HepG2 (cell line): ENCODE results near the gene KCNAB2. TPM values are rescaled to one million over a fixed set of nuclear protein-coding genes. Genes with fewer than 3 reads are reported as not detected.

Experiments used
- ATAC-seq: fragments of 200-7000 bp; cut with Tn5 transposase; 3 replicates; pipeline ENCODE4 v1.9.1; 2020; ENCODE audit warnings: mild to moderate bottlenecking, moderate library complexity
- BruUV-seq: library from RNA; stranded (reverse); fragments of 400-500 nt; replicated peaks from 2 replicates; lab custom pipeline; 2021; lab: Mats Ljungman, UMichigan
- CTCF ChIA-PET: fragments of 300-600 bp; formaldehyde crosslinking; extraction: SDS; loops from one replicate; lab custom pipeline; 2021; ENCODE audit warnings: low total read pairs, inconsistent platforms, low intra/inter-chr PET ratio; lab: Yijun Ruan, JAX
- POLR2A ChIA-PET: fragments of 350-600 bp; sonication (Branson Sonifier 250); formaldehyde crosslinking; loops from one replicate; lab custom pipeline; 2020; ENCODE audit warnings: antibody characterized with exemption, inconsistent platforms; lab: Yijun Ruan, JAX
- DNase-seq: peaks from one replicate; pipeline ENCODE4 v3.0.0-alpha.2; 2015; ENCODE audit warnings: low spot score
- FAIRE-seq: peaks from 3 replicates; lab custom pipeline; 2011; peaks lifted over from hg19 to GRCh38; lab: Jason Lieb, UNC
- H2AFZ ChIP-seq: one replicate; pipeline ENCODE4 v1.6.1; 2011; ENCODE audit warnings: low read length, inconsistent platforms
- H3K27ac ChIP-seq: fragments of 300-600 bp; 3 replicates; pipeline ENCODE4 v1.8.0; 2011; ENCODE audit warnings: mixed run types, mild to moderate bottlenecking, mixed read lengths, low read length, inconsistent platforms; ENCODE audit not compliant: insufficient read depth; ENCODE audit errors: extremely low read length
- H3K27me3 ChIP-seq, 2 experiments: fragments of 200-600 bp in 1 of 2; 2 replicates in 1 of 2; 3 replicates in 1 of 2; pipeline versions ENCODE4 v1.6.0 to v1.8.0; 2011; ENCODE audit warnings: low read length in 2 of 2, mild to moderate bottlenecking in 2 of 2, moderate library complexity in 2 of 2, inconsistent platforms in 1 of 2; ENCODE audit not compliant: insufficient read depth in 2 of 2, control insufficient read depth in 1 of 2
- H3K36me3 ChIP-seq, 2 experiments: fragments of 200-600 bp in 1 of 2; replicated peaks in 1 of 2; 2 replicates in 1 of 2; 3 replicates in 1 of 2; pipeline versions ENCODE4 v1.5.1 to v1.8.0; 2011; ENCODE audit warnings: low read length in 2 of 2, inconsistent platforms in 1 of 2; ENCODE audit not compliant: insufficient read depth in 2 of 2, control insufficient read depth in 1 of 2
- H3K4me1 ChIP-seq: 2 replicates; pipeline ENCODE4 v1.5.1; 2012; ENCODE audit warnings: low read length, inconsistent platforms; ENCODE audit not compliant: insufficient read depth
- H3K4me2 ChIP-seq: 2 replicates; pipeline ENCODE4 v1.6.0; 2011; ENCODE audit warnings: low read depth, low read length, inconsistent platforms
- H3K4me3 ChIP-seq, 3 experiments: fragments of 200-600 bp in 1 of 3; sonication (generic), shearing (Covaris generic) in 1 of 3; replicated peaks in 1 of 3; 2 replicates each; pipeline ENCODE4 v1.5.1; 2011 to 2016; ENCODE audit warnings: low read length in 3 of 3, inconsistent platforms in 2 of 3, low read depth in 2 of 3, mild to moderate bottlenecking in 2 of 3, control low read depth in 1 of 3, mixed read lengths in 1 of 3; ENCODE audit not compliant: insufficient read depth in 1 of 3
- H3K79me2 ChIP-seq: one replicate; pipeline ENCODE4 v1.6.1; 2011; ENCODE audit warnings: low read length, inconsistent platforms; ENCODE audit not compliant: insufficient read depth
- H3K9ac ChIP-seq: 2 replicates; pipeline ENCODE4 v1.6.0; 2011; ENCODE audit warnings: mild to moderate bottlenecking, low read depth, low read length, inconsistent platforms; ENCODE audit not compliant: insufficient read depth
- H3K9me3 ChIP-seq: 2 replicates; pipeline ENCODE4 v1.5.1; 2012; ENCODE audit warnings: mild to moderate bottlenecking, low read length
- H4K20me1 ChIP-seq: 2 replicates; pipeline ENCODE4 v1.6.0; 2011; ENCODE audit warnings: inconsistent platforms, mild to moderate bottlenecking, low read length, moderate library complexity; ENCODE audit not compliant: insufficient read depth
- CREB3 ChIP-seq: sonication (generic); formaldehyde crosslinking; IDR thresholded peaks from 2 replicates; pipeline ENCODE4 v1.5.0; 2020; ENCODE audit warnings: missing genetic modification reagents
- FUBP1 ChIP-seq: sonication (generic); formaldehyde crosslinking; IDR thresholded peaks from 2 replicates; pipeline ENCODE4 v1.5.1; 2020; ENCODE audit warnings: missing genetic modification reagents, mild to moderate bottlenecking, borderline replicate concordance
- ISX ChIP-seq: sonication (generic); formaldehyde crosslinking; conservative IDR thresholded peaks from 2 replicates; pipeline ENCODE4 v1.5.0; 2020; ENCODE audit warnings: missing genetic modification reagents
- MXD1 ChIP-seq: sonication (generic); formaldehyde crosslinking; IDR thresholded peaks from 2 replicates; pipeline ENCODE4 v1.4.0; 2020; ENCODE audit warnings: mild to moderate bottlenecking, missing genetic modification reagents
- NAIF1 ChIP-seq: sonication (generic); formaldehyde crosslinking; IDR thresholded peaks from 2 replicates; pipeline ENCODE4 v1.5.0; 2020; ENCODE audit warnings: mild to moderate bottlenecking, missing genetic modification reagents, borderline replicate concordance
- NFKBIZ ChIP-seq: IDR thresholded peaks from 2 replicates; pipeline ENCODE4 v1.6.1; 2018; ENCODE audit warnings: missing genetic modification reagents, missing compliant biosample characterization
- NR2C2 ChIP-seq: sonication (generic); formaldehyde crosslinking; IDR thresholded peaks from 2 replicates; pipeline ENCODE4 v1.4.0; 2020; ENCODE audit warnings: missing genetic modification reagents, mild to moderate bottlenecking, moderate library complexity, borderline replicate concordance
- SMARCC2 ChIP-seq: fragments of 450-650 bp; IDR thresholded peaks from 2 replicates; pipeline ENCODE4 v1.6.1; 2017; ENCODE audit warnings: antibody characterized with exemption, mild to moderate bottlenecking
- SP2 ChIP-seq: sonication (generic); formaldehyde crosslinking; IDR thresholded peaks from 2 replicates; pipeline ENCODE4 v1.5.1; 2020; ENCODE audit warnings: mild to moderate bottlenecking, missing genetic modification reagents
- TSC22D2 ChIP-seq: sonication (generic); formaldehyde crosslinking; IDR thresholded peaks from 2 replicates; pipeline ENCODE4 v1.5.1; 2020; ENCODE audit warnings: missing genetic modification reagents, mild to moderate bottlenecking, borderline replicate concordance
- ZNF235 ChIP-seq: sonication (generic); formaldehyde crosslinking; IDR thresholded peaks from 2 replicates; pipeline ENCODE4 v1.8.1; 2023; ENCODE audit warnings: mild to moderate bottlenecking, missing genetic modification reagents, borderline replicate concordance
- ZNF3 ChIP-seq: IDR thresholded peaks from 2 replicates; pipeline ENCODE4 v1.7.0; 2017; ENCODE audit warnings: inconsistent platforms
- ZNF552 ChIP-seq: sonication (generic); formaldehyde crosslinking; IDR thresholded peaks from 2 replicates; pipeline ENCODE4 v1.9.0; 2022; ENCODE audit warnings: missing genetic modification reagents, mild to moderate bottlenecking, borderline replicate concordance
- ZNF879 ChIP-seq: sonication (generic); formaldehyde crosslinking; IDR thresholded peaks from 2 replicates; pipeline ENCODE4 v1.8.1; 2023; ENCODE audit warnings: missing genetic modification reagents
- WGBS: methylation state at CpG from one replicate; pipeline ENCODE4 v1.1.6; 2017; ENCODE audit warnings: low lambda C conversion rate; 5-methylcytosine and 5-hydroxymethylcytosine counted together
- in situ Hi-C: cut with HindIII; loops from 2 replicates; pipeline ENCODE4 v1.10.0; 2017; ENCODE audit warnings: low pct_unique_long_range_greater_than_20kb; ENCODE audit not compliant: extremely low pct_ligation_motif_present
- intact Hi-C: fragments of 100-400 bp; cut with micrococcal nuclease; formaldehyde crosslinking; loops from one replicate; pipeline ENCODE4 v1.10.0; 2022; ENCODE audit not compliant: unreplicated experiment
- polyA plus RNA-seq, 8 experiments: library from polyadenylated mRNA; depleted of rRNA in 3 of 8; stranded (reverse) in 7 of 8; unstranded in 1 of 8; fragments of >200 nt; fragmentation: Illumina TruSeq in 4 of 8; extraction: Trizol in 4 of 8; gene quantifications; 2 replicates each; pipeline versions ENCODE4 v1.2.1 to v1.2.3, GENCODE V29; 2011 to 2016; ENCODE audit warnings: low read depth in 4 of 8, missing spikeins in 1 of 8, mixed read lengths in 1 of 8; ENCODE audit not compliant: insufficient read depth in 1 of 8
- total RNA-seq, 5 experiments: library from RNA; depleted of rRNA; stranded (reverse); fragments of >200 nt; fragmentation: Illumina TruSeq; extraction: Trizol; gene quantifications; 2 replicates each; pipeline ENCODE4 v1.2.3, GENCODE V29; 2016; ENCODE audit warnings: low read depth in 1 of 5

Gene KCNAB2
- total and polyA plus RNA-seq, 2 of the 13 experiments (the other 11 are each of a cell fraction or from before 2014, with no cell fraction given), result 6.2 to 8.8 TPM

- CTCF ChIA-PET, result no interaction called here
- no TSS peak for BruUV-seq
- H3K4me2 ChIP-seq, result no peak overlapping the region
- DNase-seq (no peak), ATAC-seq (no peak), FAIRE-seq (no peak)
- no peak overlapping the region for H2AFZ ChIP-seq
- POLR2A ChIA-PET, result no interaction called here
- H3K4me3 ChIP-seq, result no peak overlapping the region
- 92% methylated on average over 8 of the region's 14 CpGs for WGBS
- no peak overlapping the region for H3K9ac ChIP-seq
- intact Hi-C loops (no loop called here), in situ Hi-C loops (no loop called here)
- peaks cover 5% of the 10 kb centered on the region; the same call in 1 of the 2 replicates for H4K20me1 ChIP-seq
- H3K79me2 ChIP-seq, result no peaks in the 10 kb centered on the region
- H3K9me3 ChIP-seq, result no peaks in the 10 kb centered on the region
- peaks cover 21% of the 10 kb centered on the region for H3K4me1 ChIP-seq
- no peaks in the 10 kb centered on the region for H3K27me3 ChIP-seq
- TF ChIP-seq NR2C2 (CRISPR knock-in tag) (no peak), NAIF1 (CRISPR knock-in tag) (no peak), TSC22D2 (no peak), NFKBIZ (CRISPR knock-in tag) (no peak), ZNF552 (CRISPR knock-in tag) (no peak), ZNF879 (CRISPR knock-in tag) (no peak)
- H3K27ac ChIP-seq, result no peak overlapping the region
- H3K36me3 ChIP-seq, result no peaks in the 10 kb centered on the region
Measured at GRCh38 chr1:6046279-6046678, 591 bp downstream of the KCNAB2 start.

GRCh38 chr1:6048179-6048867, 2.6 kb downstream of the KCNAB2 start:
- Histone ChIP-seq H3K27ac (no peak overlapping the region), H3K4me1 (peaks cover 25% of the 10 kb centered on the region), H3K4me3 (no peak overlapping the region), H3K27me3 (no peaks in the 10 kb centered on the region), H2AFZ (no peak overlapping the region), H3K9me3 (no peaks in the 10 kb centered on the region), H3K79me2 (no peaks in the 10 kb centered on the region), H3K9ac (no peak overlapping the region), H3K36me3 (no peaks in the 10 kb centered on the region), H4K20me1 (peaks cover 13% of the 10 kb centered on the region; the same call in 1 of the 2 replicates), H3K4me2 (no peak overlapping the region)
- no peak for TF ChIP-seq SP2 (CRISPR knock-in tag)
- TF ChIP-seq MXD1 (CRISPR knock-in tag), result no peak
- no peak for TF ChIP-seq ISX (CRISPR knock-in tag)
- TF ChIP-seq SMARCC2, result no peak
- no peak for TF ChIP-seq FUBP1
- TF ChIP-seq ZNF235, result no peak
- no peak for TF ChIP-seq CREB3 (CRISPR knock-in tag)
- TF ChIP-seq ZNF3 (CRISPR knock-in tag), result no peak
- in situ Hi-C loops, result no loop called here
- WGBS, result 83% methylated on average over 5 of the region's 14 CpGs
- DNase-seq, result no peak
- ChIA-PET CTCF (no interaction called here), POLR2A (no interaction called here)
- BruUV-seq, result no TSS peak
- no peak for FAIRE-seq
- no peak for ATAC-seq
- intact Hi-C loops, result no loop called here
